AG09319 (cell line): ENCODE results near the gene MYMX.

Experiments used
- DNase-seq: peaks from one replicate; pipeline ENCODE4 v3.0.0-alpha.2; 2010; ENCODE audit warnings: low read depth; ENCODE audit errors: extremely low read depth
- TF ChIP-seq, protein P1 (sequence below): IDR thresholded peaks from 2 replicates; pipeline ENCODE4 v1.5.1; 2011; ENCODE audit warnings: low read depth, mild to moderate bottlenecking, inconsistent platforms, low read length, moderate library complexity

MYMX gene

DNA sequence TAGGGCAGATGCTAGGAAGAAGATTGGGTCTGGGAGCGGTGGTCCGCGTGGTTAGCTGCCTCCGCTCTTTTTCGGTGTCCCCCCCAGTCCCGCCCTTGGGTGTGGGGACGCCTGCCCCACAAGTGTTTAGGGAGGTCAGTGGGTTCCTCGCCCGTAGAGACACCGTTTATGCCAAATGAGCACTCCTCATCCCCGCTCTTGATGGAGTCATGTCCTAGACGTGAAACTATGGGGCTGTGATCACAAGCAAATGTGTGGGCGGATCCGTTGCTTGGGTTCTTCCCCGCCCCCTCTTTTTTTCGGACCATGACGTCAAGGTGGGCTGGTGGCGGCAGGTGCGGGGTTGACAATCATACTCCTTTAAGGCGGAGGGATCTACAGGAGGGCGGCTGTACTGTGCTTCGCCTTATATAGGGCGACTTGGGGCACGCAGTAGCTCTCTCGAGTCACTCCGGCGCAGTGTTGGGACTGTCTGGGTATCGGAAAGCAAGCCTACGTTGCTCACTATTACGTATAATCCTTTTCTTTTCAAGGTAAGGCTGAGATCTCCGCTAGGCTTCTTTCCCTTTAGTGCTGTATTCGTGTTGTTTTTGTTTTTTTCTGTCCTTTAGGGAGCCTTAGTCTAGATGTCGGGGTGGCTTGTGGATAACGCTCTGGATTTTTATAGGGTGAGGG lies 30.1 kb downstream of the MYMX start, which contains the start of gene HSP90AB1:
Gene HSP90AB1, plus strand, starts transcription at position 439 of the 675 bp plus-strand sequence. CDS start 1,529 bp downstream, outside the sequence.
- TF ChIP-seq, protein P1, sequence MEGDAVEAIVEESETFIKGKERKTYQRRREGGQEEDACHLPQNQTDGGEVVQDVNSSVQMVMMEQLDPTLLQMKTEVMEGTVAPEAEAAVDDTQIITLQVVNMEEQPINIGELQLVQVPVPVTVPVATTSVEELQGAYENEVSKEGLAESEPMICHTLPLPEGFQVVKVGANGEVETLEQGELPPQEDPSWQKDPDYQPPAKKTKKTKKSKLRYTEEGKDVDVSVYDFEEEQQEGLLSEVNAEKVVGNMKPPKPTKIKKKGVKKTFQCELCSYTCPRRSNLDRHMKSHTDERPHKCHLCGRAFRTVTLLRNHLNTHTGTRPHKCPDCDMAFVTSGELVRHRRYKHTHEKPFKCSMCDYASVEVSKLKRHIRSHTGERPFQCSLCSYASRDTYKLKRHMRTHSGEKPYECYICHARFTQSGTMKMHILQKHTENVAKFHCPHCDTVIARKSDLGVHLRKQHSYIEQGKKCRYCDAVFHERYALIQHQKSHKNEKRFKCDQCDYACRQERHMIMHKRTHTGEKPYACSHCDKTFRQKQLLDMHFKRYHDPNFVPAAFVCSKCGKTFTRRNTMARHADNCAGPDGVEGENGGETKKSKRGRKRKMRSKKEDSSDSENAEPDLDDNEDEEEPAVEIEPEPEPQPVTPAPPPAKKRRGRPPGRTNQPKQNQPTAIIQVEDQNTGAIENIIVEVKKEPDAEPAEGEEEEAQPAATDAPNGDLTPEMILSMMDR: no peak
- DNase-seq: peak; percentile 97

DNA sequence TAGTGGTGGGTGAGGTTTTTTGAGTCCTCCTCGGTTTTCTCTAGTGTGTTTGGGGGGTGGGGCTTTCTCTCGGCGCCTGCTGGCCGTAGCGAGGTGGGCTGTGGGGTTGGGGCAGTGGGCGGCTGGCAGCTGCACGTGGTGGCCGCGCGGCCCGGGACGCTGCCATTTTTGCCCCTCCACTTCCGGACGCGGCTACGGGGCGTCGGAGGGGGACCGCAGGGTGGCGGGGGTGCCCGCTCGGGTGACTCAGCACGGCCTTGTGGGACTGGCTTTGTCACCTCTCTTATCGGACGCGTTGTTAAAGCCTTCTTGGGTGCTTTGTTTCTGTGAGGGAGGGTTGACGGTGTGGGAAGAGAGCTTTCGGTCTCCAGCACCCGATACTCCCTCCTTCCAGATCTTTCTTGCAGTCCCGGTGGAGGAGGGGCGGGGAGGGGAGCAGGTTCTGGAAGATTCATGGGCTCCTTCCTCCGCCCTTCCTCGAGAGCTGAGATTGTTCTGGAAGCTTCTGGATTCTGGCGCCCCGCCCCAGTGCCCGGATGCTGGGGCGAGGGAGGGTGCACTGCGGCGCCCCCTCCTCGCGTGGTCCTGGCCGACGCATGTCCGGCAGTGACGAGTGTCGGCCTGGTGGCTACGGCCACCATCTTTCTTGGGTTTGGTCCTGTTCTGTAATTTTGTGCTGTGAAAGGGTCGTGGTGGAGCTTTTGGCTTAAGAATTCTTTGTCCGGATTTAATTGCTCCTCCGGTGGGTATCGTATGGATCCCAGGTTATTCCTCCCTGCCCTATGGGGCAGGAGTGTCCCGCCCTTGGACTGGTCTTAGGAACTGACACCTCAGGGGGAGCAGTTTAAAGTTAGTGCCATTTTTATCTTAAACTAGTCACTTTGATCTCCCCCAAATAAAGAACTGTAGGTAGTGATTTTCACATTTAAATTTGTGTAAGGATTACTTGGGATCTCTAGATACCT lies 30.9 kb downstream of the MYMX start:
- TF ChIP-seq, protein P1: no peak
- DNase-seq: no peak

DNA sequence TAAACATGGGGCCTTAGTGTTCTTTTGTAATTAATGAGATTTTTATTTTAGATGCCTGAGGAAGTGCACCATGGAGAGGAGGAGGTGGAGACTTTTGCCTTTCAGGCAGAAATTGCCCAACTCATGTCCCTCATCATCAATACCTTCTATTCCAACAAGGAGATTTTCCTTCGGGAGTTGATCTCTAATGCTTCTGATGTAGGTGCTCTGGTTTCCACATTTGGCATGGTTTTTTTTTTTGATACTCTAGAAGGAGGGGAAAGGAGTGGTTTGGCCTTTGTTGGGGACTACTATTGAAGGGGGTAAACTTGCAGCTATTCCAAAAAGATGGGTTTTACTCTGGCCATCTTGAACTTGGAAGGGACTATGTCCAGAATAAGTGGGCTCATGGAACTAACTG lies 31.9 kb downstream of the MYMX start:
- TF ChIP-seq, protein P1: no peak
- DNase-seq: no peak

DNA sequence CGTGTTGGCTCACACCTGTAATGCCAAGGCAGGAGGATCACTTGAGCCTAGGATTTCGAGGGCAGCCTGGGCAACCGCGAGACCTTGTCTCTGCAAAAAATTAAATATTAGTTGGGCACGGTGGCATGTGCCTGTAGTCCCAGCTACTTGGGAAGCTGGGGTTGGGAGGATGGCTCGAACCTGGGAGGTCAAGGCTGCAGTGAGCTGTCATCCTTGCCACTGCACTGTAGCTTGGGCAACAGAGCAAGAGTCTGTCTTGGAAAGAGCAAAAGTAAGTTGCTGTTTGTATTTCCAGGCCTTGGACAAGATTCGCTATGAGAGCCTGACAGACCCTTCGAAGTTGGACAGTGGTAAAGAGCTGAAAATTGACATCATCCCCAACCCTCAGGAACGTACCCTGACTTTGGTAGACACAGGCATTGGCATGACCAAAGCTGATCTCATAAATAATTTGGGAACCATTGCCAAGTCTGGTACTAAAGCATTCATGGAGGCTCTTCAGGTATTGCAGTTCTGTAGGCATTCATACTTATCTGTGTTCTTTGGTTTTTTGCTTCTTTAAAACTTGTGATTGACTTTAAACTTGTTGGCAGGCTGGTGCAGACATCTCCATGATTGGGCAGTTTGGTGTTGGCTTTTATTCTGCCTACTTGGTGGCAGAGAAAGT lies 32.5 kb downstream of the MYMX start:
- DNase-seq: no peak
- TF ChIP-seq, protein P1: no peak

DNA sequence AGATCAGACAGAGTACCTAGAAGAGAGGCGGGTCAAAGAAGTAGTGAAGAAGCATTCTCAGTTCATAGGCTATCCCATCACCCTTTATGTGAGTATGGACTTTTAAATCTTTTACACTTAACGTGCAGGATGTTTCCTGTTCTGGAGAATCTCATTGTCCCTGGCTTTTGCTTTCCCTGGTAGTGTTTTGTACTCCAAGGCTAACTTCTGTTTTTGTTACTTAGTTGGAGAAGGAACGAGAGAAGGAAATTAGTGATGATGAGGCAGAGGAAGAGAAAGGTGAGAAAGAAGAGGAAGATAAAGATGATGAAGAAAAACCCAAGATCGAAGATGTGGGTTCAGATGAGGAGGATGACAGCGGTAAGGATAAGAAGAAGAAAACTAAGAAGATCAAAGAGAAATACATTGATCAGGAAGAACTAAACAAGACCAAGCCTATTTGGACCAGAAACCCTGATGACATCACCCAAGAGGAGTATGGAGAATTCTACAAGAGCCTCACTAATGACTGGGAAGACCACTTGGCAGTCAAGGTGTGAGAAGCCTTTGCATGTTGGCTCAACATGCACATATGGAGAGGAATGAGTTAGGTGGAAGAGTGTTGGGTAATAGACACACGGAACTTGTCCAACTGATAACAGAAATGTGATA lies 33.5 kb downstream of the MYMX start:
- no peak for DNase-seq
- TF ChIP-seq, protein P1: no peak

DNA sequence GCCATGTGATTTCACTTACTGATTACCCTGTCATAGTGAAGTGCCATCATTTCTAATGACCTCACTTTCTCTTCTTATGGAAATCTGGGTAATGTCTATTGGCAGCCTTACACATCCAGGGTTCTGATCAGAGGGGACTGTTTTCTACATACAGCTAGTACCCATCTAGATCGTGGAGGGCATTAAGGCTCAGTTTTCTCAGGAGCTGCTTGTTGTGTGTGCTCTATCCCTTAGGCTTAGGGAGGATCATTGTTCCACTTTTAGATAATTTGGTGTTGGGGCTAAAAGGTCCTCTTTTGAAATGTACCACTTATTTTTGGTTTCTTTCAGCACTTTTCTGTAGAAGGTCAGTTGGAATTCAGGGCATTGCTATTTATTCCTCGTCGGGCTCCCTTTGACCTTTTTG lies 34.0 kb downstream of the MYMX start:
- DNase-seq: no peak
- TF ChIP-seq, protein P1: no peak
